Right hindlimb (tissue), 1 donor: ENCODE data around the gene ATXN10.

ENCODE experiments used
- DNase-seq: peaks from one replicate; pipeline ENCODE4 v3.0.0-alpha.2; 2018

The ATXN10 gene

GRCh38 chr22:45763236-45763624 is 91.6 kb downstream of the ATXN10 start:
- no peak for DNase-seq

GRCh38 chr22:45768490-45768889 is 96.9 kb downstream of the ATXN10 start:
- DNase-seq = no peak

- DNase-seq = no peak
Observed at GRCh38 chr22:45769569-45770210, 98.1 kb downstream of the ATXN10 start.

- DNase-seq = no peak
Observed at GRCh38 chr22:45770506-45770905, 98.9 kb downstream of the ATXN10 start.

GRCh38 chr22:45771057-45771456 is 99.4 kb downstream of the ATXN10 start:
- DNase-seq = no peak

GRCh38 chr22:45771711-45772110 is 100.1 kb downstream of the ATXN10 start:
- DNase-seq = no peak

GRCh38 chr22:45772743-45773142 is 101.1 kb downstream of the ATXN10 start:
- no peak for DNase-seq

GRCh38 chr22:45774001-45774670 is 102.5 kb downstream of the ATXN10 start:
- no peak for DNase-seq

- DNase-seq = no peak
Observed at GRCh38 chr22:45775062-45775461, 103.4 kb downstream of the ATXN10 start.

- no peak for DNase-seq
Observed at GRCh38 chr22:45775569-45776312, 104.1 kb downstream of the ATXN10 start.

GRCh38 chr22:45776313-45776585 is 104.6 kb downstream of the ATXN10 start:
- DNase-seq = no peak

- no peak for DNase-seq
Observed at GRCh38 chr22:45777046-45777851, 105.6 kb downstream of the ATXN10 start.

- no peak for DNase-seq
Observed at GRCh38 chr22:45777852-45778375, 106.3 kb downstream of the ATXN10 start.

- no peak for DNase-seq
Observed at GRCh38 chr22:45781459-45781858, 109.8 kb downstream of the ATXN10 start.

GRCh38 chr22:45781966-45782365 is 110.3 kb downstream of the ATXN10 start:
- DNase-seq = no peak

GRCh38 chr22:45783021-45783420 is 111.4 kb downstream of the ATXN10 start:
- no peak for DNase-seq

GRCh38 chr22:45783690-45784089 is 112.1 kb downstream of the ATXN10 start:
- DNase-seq = no peak

GRCh38 chr22:45784357-45785277 is 113.0 kb downstream of the ATXN10 start:
- no peak for DNase-seq

GRCh38 chr22:45785458-45785857 is 113.8 kb downstream of the ATXN10 start:
- no peak for DNase-seq

- DNase-seq = no peak
Observed at GRCh38 chr22:45786726-45787125, 115.1 kb downstream of the ATXN10 start.

- DNase-seq = no peak
Observed at GRCh38 chr22:45787759-45788158, 116.1 kb downstream of the ATXN10 start.

GRCh38 chr22:45788522-45788921 is 116.9 kb downstream of the ATXN10 start:
- DNase-seq = no peak
